PC-3 (cell line): ENCODE results near the gene MYO10. TPM values are rescaled to one million over a fixed set of nuclear protein-coding genes. Genes with fewer than 3 reads are reported as not detected.

ENCODE experiments used
- ATAC-seq: fragments of 200-7000 bp; cut with Tn5 transposase; 2 replicates; pipeline ENCODE4 v1.9.1; 2020; ENCODE audit warnings: mild to moderate bottlenecking, moderate library complexity
- BruUV-seq: library from RNA; stranded (reverse); fragments of 400-500 nt; replicated peaks from 2 replicates; lab custom pipeline; 2021; lab: Mats Ljungman, UMichigan
- CTCF ChIA-PET: fragments of 300-600 bp; sonication (Branson Sonifier 250); formaldehyde crosslinking; loops from one replicate; lab custom pipeline; 2022; ENCODE audit warnings: antibody characterized with exemption; lab: Charles Lee
- POLR2A ChIA-PET: fragments of 300-600 bp; sonication (Branson Sonifier 250); formaldehyde crosslinking; loops from one replicate; lab custom pipeline; 2022; ENCODE audit warnings: antibody characterized with exemption; ENCODE audit not compliant: unreplicated experiment; lab: Charles Lee
- DNase-seq: peaks from one replicate; pipeline ENCODE4 v3.0.0-alpha.2; 2015
- H2AFZ ChIP-seq: fragments of 300-600 bp; sonication (generic); 2 replicates; pipeline ENCODE4 v1.6.0; 2016; ENCODE audit warnings: antibody characterized with exemption, low read length
- H3F3A ChIP-seq: fragments of 300-600 bp; sonication (generic); one replicate; pipeline ENCODE4 v1.6.0; 2017; ENCODE audit warnings: antibody characterized with exemption, low read length, control low read depth, mild to moderate bottlenecking; ENCODE audit not compliant: unreplicated experiment
- H3K27ac ChIP-seq: fragments of 300-600 bp; sonication (generic); 2 replicates; pipeline ENCODE4 v1.5.1; 2016; ENCODE audit warnings: mild to moderate bottlenecking, low read length
- H3K27me3 ChIP-seq: fragments of 300-600 bp; sonication (generic); 2 replicates; pipeline ENCODE4 v1.6.1; 2016; ENCODE audit warnings: low read length, mixed read lengths
- H3K36me3 ChIP-seq: fragments of 300-600 bp; sonication (generic); 2 replicates; pipeline ENCODE4 v1.6.1; 2016; ENCODE audit warnings: low read depth, mixed run types, low read length, mixed read lengths
- H3K4me1 ChIP-seq: fragments of 300-600 bp; sonication (generic); 2 replicates; pipeline ENCODE4 v1.5.1; 2016; ENCODE audit warnings: low read length; ENCODE audit not compliant: insufficient read depth
- H3K4me2 ChIP-seq: fragments of 300-600 bp; sonication (generic); 2 replicates; pipeline ENCODE4 v1.6.0; 2016; ENCODE audit warnings: low read length
- H3K4me3 ChIP-seq: fragments of 300-600 bp; sonication (generic); 2 replicates; pipeline ENCODE4 v1.5.1; 2016; ENCODE audit warnings: mild to moderate bottlenecking, low read length, mixed read lengths
- H3K79me2 ChIP-seq: fragments of 300-600 bp; sonication (generic); 2 replicates; pipeline ENCODE4 v1.6.1; 2017; ENCODE audit warnings: low read length, mixed read lengths
- H3K9ac ChIP-seq: fragments of 300-600 bp; sonication (generic); 2 replicates; pipeline ENCODE4 v1.6.0; 2016; ENCODE audit warnings: mild to moderate bottlenecking, low read length
- H3K9me2 ChIP-seq: fragments of 300-600 bp; sonication (generic); replicated peaks from 2 replicates; pipeline ENCODE4 v1.6.1; 2016; ENCODE audit warnings: mixed run types, low read length, mixed read lengths
- H3K9me3 ChIP-seq: fragments of 300-600 bp; sonication (generic); 2 replicates; pipeline ENCODE4 v1.6.1; 2016; ENCODE audit warnings: low read length, mixed read lengths
- H4K20me1 ChIP-seq: fragments of 300-600 bp; sonication (generic); 2 replicates; pipeline ENCODE4 v1.6.1; 2016; ENCODE audit warnings: low read length, mixed read lengths
- CTCF ChIP-seq: fragments of 300-600 bp; sonication (generic); conservative IDR thresholded peaks from 2 replicates; pipeline ENCODE4 v1.5.1; 2017; ENCODE audit warnings: antibody characterized with exemption, low read depth, mild to moderate bottlenecking, low read length
- EZH2 ChIP-seq: fragments of 300-600 bp; sonication (generic); IDR thresholded peaks from one replicate; pipeline ENCODE4 v1.6.1; 2017; ENCODE audit warnings: antibody characterized with exemption, mild to moderate bottlenecking, low read length; ENCODE audit not compliant: unreplicated experiment
- EZH2phosphoT487 ChIP-seq: fragments of 300-600 bp; sonication (generic); IDR thresholded peaks from 2 replicates; pipeline ENCODE4 v1.6.1; 2018; ENCODE audit warnings: mild to moderate bottlenecking, antibody characterized with exemption, low read length, borderline replicate concordance
- intact Hi-C: fragments of 100-400 bp; cut with micrococcal nuclease; formaldehyde crosslinking; loops from 2 replicates; pipeline ENCODE4 v1.9.0; 2023
- total RNA-seq: library from RNA; depleted of rRNA; stranded (reverse); fragments of >200 nt; gene quantifications from 2 replicates; pipeline ENCODE4 v1.2.3, GENCODE V29; 2014

The MYO10 gene
- total RNA-seq, 1 experiment from 2014 or later: 52.3 TPM

- H3K9me3 ChIP-seq: no peaks in the 10 kb centered on the region
- H3K9ac ChIP-seq: no peak overlapping the region
- DNase-seq (no peak), ATAC-seq (no peak)
- no peak overlapping the region for H3K4me3 ChIP-seq
- CTCF ChIA-PET: no interaction called here
- no TSS peak for BruUV-seq
- TF ChIP-seq EZH2phosphoT487 (no peak), CTCF (no peak), EZH2 (no peak)
- no peak overlapping the region for H3K27ac ChIP-seq
- no peak overlapping the region for H3K4me2 ChIP-seq
- no peaks in the 10 kb centered on the region for H3K9me2 ChIP-seq
- intact Hi-C loops: no loop called here
- no peaks in the 10 kb centered on the region for H3K27me3 ChIP-seq
- no peaks in the 10 kb centered on the region for H3K4me1 ChIP-seq
- POLR2A ChIA-PET: no interaction called here
- peaks cover 60% of the 10 kb centered on the region for H3K36me3 ChIP-seq
- no peaks in the 10 kb centered on the region for H3F3A ChIP-seq
- no peaks in the 10 kb centered on the region for H3K79me2 ChIP-seq
- no peak overlapping the region for H2AFZ ChIP-seq
- no peaks in the 10 kb centered on the region for H4K20me1 ChIP-seq
Measured at GRCh38 chr5:16704945-16705344, 231.1 kb downstream of the MYO10 start.

GRCh38 chr5:16702964-16703363 lies 233.1 kb downstream of the MYO10 start:
- peaks cover 46% of the 10 kb centered on the region for H3K36me3 ChIP-seq
- POLR2A ChIA-PET: no interaction called here

More at GRCh38 chr5:16702964-16703363, 233.1 kb downstream of the MYO10 start:
- H3K9ac ChIP-seq: no peak overlapping the region
- H3K4me1 ChIP-seq: no peaks in the 10 kb centered on the region
- no peak overlapping the region for H2AFZ ChIP-seq
- TF ChIP-seq EZH2 (no peak), CTCF (no peak), EZH2phosphoT487 (no peak)
- intact Hi-C loops: no loop called here
- BruUV-seq: no TSS peak
- H3F3A ChIP-seq: no peaks in the 10 kb centered on the region
- no peaks in the 10 kb centered on the region for H3K27me3 ChIP-seq
- no peaks in the 10 kb centered on the region for H3K79me2 ChIP-seq
- H3K9me2 ChIP-seq: no peaks in the 10 kb centered on the region
- no peaks in the 10 kb centered on the region for H3K9me3 ChIP-seq
- H4K20me1 ChIP-seq: no peaks in the 10 kb centered on the region
- H3K4me3 ChIP-seq: no peak overlapping the region
- DNase-seq: no peak
- CTCF ChIA-PET: no interaction called here
- ATAC-seq: no peak
- no peak overlapping the region for H3K27ac ChIP-seq
- H3K4me2 ChIP-seq: no peak overlapping the region
